ENCODE data around the gene IL1RAPL1. TPM values are rescaled to one million over a fixed set of nuclear protein-coding genes. Genes with fewer than 3 reads are reported as not detected.
"Not testable (repeated sequence)": the region's sequence is repeated elsewhere in the genome, so short reads cannot be mapped to it uniquely, and the experiment has no call there.

Gene IL1RAPL1
- total RNA-seq, 3 donors from 2014 or later, result 0.16 to 0.44 TPM; not detected in 1

- H3K27me3 ChIP-seq, result no peaks in the 10 kb centered on the region
- intact Hi-C loops (cut with DNase I; ENCODE audit: low total_unique reads), result no loop called here
- H3K36me3 ChIP-seq, result no peaks in the 10 kb centered on the region
- no peaks in the 10 kb centered on the region for H3K9me3 ChIP-seq
- no peak for DNase-seq (ENCODE audit: low spot score in 2 of 2)
- H3K4me3 ChIP-seq, result no peak overlapping the region
- no peak overlapping the region for H3K27ac ChIP-seq
- H3K4me1 ChIP-seq, result no peaks in the 10 kb centered on the region
- TF ChIP-seq, protein P1, sequence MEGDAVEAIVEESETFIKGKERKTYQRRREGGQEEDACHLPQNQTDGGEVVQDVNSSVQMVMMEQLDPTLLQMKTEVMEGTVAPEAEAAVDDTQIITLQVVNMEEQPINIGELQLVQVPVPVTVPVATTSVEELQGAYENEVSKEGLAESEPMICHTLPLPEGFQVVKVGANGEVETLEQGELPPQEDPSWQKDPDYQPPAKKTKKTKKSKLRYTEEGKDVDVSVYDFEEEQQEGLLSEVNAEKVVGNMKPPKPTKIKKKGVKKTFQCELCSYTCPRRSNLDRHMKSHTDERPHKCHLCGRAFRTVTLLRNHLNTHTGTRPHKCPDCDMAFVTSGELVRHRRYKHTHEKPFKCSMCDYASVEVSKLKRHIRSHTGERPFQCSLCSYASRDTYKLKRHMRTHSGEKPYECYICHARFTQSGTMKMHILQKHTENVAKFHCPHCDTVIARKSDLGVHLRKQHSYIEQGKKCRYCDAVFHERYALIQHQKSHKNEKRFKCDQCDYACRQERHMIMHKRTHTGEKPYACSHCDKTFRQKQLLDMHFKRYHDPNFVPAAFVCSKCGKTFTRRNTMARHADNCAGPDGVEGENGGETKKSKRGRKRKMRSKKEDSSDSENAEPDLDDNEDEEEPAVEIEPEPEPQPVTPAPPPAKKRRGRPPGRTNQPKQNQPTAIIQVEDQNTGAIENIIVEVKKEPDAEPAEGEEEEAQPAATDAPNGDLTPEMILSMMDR (IDR thresholded peaks at IDR 0.05), result no peak
- TF ChIP-seq POLR2A (IDR thresholded peaks at IDR 0.05), result no peak
- no peak for TF ChIP-seq POLR2AphosphoS5 (IDR thresholded peaks at IDR 0.05)
These were observed 186.6 kb downstream of the IL1RAPL1 start for GRCh38 chrX:28773807-28774206.

- H3K27me3 ChIP-seq, result peaks cover 0 to 11% of the 10 kb centered on the region in 2 donors
- TF ChIP-seq, protein P1 (IDR thresholded peaks at IDR 0.05), result no peak
- TF ChIP-seq POLR2A (IDR thresholded peaks at IDR 0.05) (no peak), POLR2AphosphoS5 (IDR thresholded peaks at IDR 0.05) (no peak)
- no peak overlapping the region for H3K27ac ChIP-seq
- H3K4me3 ChIP-seq, result no peak overlapping the region
- DNase-seq (ENCODE audit: low spot score in 2 of 2), result no peak
- no peaks in the 10 kb centered on the region for H3K9me3 ChIP-seq
- no peaks in the 10 kb centered on the region for H3K36me3 ChIP-seq
- no peaks in the 10 kb centered on the region for H3K4me1 ChIP-seq
- intact Hi-C loops (cut with DNase I; ENCODE audit: low total_unique reads), result no loop called here
These were observed 200.0 kb downstream of the IL1RAPL1 start for GRCh38 chrX:28787206-28787605.

- H3K4me1 ChIP-seq; H3K4me3 ChIP-seq; H3K27ac ChIP-seq; H3K36me3 ChIP-seq; H3K27me3 ChIP-seq; DNase-seq (ENCODE audit: low spot score in 2 of 2); intact Hi-C loops (cut with DNase I; ENCODE audit: low total_unique reads): not testable (repeated sequence)
- peaks cover 6 to 15% of the 10 kb centered on the region in 2 donors for H3K9me3 ChIP-seq
These were observed 213.4 kb downstream of the IL1RAPL1 start for GRCh38 chrX:28800671-28801070.

DNA sequence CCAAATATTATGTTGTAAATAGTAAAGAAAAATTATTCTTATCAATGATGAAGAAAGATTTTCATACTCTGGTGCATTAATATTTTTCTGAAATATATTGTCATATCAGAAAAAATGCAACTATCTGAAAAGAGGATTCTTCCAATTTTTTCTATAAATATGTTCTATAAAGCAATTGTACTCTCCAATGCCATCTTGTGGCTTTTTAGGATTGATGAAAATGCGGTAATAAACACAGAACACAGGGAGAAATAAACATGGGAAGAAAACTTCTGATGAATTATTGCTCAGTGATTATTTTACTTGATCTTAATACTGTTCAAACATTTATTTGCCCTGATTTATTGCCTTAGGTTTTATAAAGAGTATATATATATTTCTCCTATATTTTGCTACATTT is 215.4 kb downstream of the IL1RAPL1 start:
- TF ChIP-seq POLR2AphosphoS5 (IDR thresholded peaks at IDR 0.05) (no peak), POLR2A (IDR thresholded peaks at IDR 0.05) (no peak)
- TF ChIP-seq, protein P1 (IDR thresholded peaks at IDR 0.05), result no peak

DNA sequence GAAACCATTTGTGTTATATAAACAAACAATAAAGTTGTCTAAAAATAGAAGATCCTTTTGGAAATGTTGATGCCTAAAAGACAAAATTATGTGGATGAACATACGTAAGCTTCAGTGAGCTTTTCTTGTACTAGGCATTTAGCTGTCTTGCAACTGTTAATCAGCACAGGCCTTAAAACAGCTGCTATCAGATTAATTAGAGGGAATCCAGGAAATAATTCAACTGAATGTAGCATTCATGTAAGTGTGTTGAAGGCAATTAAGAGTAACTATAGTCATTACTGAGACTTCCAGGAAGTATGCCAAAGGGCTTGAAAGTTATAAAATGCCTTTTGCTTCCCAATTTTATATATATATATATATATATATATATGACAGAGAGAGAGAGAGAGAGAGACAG is 248.7 kb downstream of the IL1RAPL1 start:
- Histone ChIP-seq H3K27me3 (no peaks in the 10 kb centered on the region), H3K36me3 (no peaks in the 10 kb centered on the region), H3K4me1 (no peaks in the 10 kb centered on the region), H3K27ac (no peak overlapping the region), H3K9me3 (no peaks in the 10 kb centered on the region), H3K4me3 (no peak overlapping the region)
- TF ChIP-seq, protein P1 (IDR thresholded peaks at IDR 0.05), result no peak
- TF ChIP-seq POLR2A (IDR thresholded peaks at IDR 0.05) (no peak), POLR2AphosphoS5 (IDR thresholded peaks at IDR 0.05) (no peak)
- DNase-seq (ENCODE audit: low spot score in 2 of 2), result no peak
- intact Hi-C loops (cut with DNase I; ENCODE audit: low total_unique reads), result no loop called here

More for the DNA sequence above, 215.4 kb downstream of the IL1RAPL1 start:
- peaks cover 0 to 5% of the 10 kb centered on the region in 2 donors for H3K9me3 ChIP-seq
- H3K4me1 ChIP-seq, result no peaks in the 10 kb centered on the region
- DNase-seq (ENCODE audit: low spot score in 2 of 2), result no peak
- no peaks in the 10 kb centered on the region for H3K36me3 ChIP-seq
- H3K27me3 ChIP-seq, result no peaks in the 10 kb centered on the region
- no peak overlapping the region for H3K4me3 ChIP-seq
- H3K27ac ChIP-seq, result no peak overlapping the region
- intact Hi-C loops (cut with DNase I; ENCODE audit: low total_unique reads), result no loop called here

GRCh38 chrX:28843817-28844216 is 256.6 kb downstream of the IL1RAPL1 start:
- no peak for DNase-seq (ENCODE audit: low spot score in 2 of 2)
- TF ChIP-seq POLR2A (IDR thresholded peaks at IDR 0.05), result no peak
- TF ChIP-seq POLR2AphosphoS5 (IDR thresholded peaks at IDR 0.05), result no peak
- TF ChIP-seq, protein P1 (IDR thresholded peaks at IDR 0.05), result no peak
- Histone ChIP-seq H3K27ac (no peak overlapping the region), H3K4me3 (no peak overlapping the region), H3K36me3 (peaks cover 3% of the 10 kb centered on the region), H3K9me3 (no peaks in the 10 kb centered on the region), H3K27me3 (peaks cover 0 to 14% of the 10 kb centered on the region in 2 donors), H3K4me1 (no peaks in the 10 kb centered on the region)
- intact Hi-C loops (cut with DNase I; ENCODE audit: low total_unique reads), result no loop called here

Measured in breast epithelium (tissue), 4 donors.